ENCODE measurements around the gene DNAH2. TPM values are rescaled to one million over a fixed set of nuclear protein-coding genes. Genes with fewer than 3 reads are reported as not detected.

DNAH2 gene
- total and polyA plus RNA-seq, 9 donors, result 0.88 to 10.3 (median 2.5) TPM

DNA sequence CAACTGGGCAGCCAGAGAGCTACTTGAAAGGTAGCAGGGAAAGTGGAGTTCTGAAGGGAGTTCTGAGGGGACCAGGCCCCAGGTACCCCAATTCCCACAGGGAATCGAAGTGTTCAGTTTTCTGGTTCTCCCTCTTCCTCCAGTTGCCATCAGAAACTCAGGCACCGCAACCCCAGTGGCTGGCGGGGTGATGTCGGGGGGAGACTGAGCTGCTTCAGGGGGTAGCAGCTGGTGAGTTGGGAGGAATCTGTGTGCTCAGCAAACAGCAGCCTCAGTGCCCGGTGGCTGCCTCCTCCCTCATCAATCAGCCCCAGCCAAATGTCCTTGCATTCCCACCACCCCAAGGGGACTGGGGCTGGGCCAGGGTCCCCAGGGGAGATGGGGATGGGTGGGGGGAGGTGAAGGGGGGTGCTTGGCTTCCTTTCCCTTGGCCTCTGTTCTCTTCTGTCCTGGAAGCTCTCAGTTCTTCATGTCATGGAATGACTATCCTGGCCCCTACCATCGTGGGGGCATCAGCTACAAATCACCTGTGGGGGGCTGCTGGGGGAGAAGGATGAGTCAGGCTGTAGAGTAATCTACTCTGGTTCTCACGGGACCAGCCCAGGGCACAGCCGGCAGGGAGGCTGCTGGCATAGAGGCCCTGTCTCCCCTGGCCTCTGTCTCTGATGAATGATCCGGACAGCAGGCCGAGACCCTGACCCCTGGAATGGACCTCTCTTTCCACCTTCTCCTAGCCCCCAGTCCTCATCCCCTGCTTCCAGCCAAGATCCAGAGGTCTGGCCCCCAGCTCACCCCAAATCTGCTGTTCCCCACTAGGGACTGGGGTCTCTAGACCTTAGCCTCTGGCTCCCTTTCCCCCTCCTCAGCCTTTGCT, 2.6 kb upstream of the DNAH2 start:
- intact Hi-C loops (cut with DNase I), result no loop called here
- Histone ChIP-seq H3K4me1 (ENCODE audit: insufficient read depth) (peaks cover 3% of the 10 kb centered on the region), H3K4me3 (no peak overlapping the region), H3K27me3 (no peaks in the 10 kb centered on the region), H3K9me3 (no peaks in the 10 kb centered on the region), H3K36me3 (no peaks in the 10 kb centered on the region), H3K27ac (no peak overlapping the region)
- TF ChIP-seq, protein P1, sequence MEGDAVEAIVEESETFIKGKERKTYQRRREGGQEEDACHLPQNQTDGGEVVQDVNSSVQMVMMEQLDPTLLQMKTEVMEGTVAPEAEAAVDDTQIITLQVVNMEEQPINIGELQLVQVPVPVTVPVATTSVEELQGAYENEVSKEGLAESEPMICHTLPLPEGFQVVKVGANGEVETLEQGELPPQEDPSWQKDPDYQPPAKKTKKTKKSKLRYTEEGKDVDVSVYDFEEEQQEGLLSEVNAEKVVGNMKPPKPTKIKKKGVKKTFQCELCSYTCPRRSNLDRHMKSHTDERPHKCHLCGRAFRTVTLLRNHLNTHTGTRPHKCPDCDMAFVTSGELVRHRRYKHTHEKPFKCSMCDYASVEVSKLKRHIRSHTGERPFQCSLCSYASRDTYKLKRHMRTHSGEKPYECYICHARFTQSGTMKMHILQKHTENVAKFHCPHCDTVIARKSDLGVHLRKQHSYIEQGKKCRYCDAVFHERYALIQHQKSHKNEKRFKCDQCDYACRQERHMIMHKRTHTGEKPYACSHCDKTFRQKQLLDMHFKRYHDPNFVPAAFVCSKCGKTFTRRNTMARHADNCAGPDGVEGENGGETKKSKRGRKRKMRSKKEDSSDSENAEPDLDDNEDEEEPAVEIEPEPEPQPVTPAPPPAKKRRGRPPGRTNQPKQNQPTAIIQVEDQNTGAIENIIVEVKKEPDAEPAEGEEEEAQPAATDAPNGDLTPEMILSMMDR (IDR thresholded peaks at IDR 0.05), result no peak
- TF ChIP-seq EP300 (IDR thresholded peaks at IDR 0.05) (no peak), POLR2A (IDR thresholded peaks at IDR 0.05) (no peak)
- DNase-seq, result no peak
- WGBS, 3 donors, result 56 to 60% (median 59%) methylated on average over 10 of the region's 10 CpGs

- no peak overlapping the region for H3K27ac ChIP-seq
- TF ChIP-seq POLR2A (IDR thresholded peaks at IDR 0.05) (no peak), EP300 (IDR thresholded peaks at IDR 0.05) (no peak)
- TF ChIP-seq, protein P1 (IDR thresholded peaks at IDR 0.05), result no peak
- intact Hi-C loops (cut with DNase I), result no loop called here
- peak overlapping the region; percentile 46 for H3K4me3 ChIP-seq
- DNase-seq, result no peak
- no peaks in the 10 kb centered on the region for H3K9me3 ChIP-seq
- H3K36me3 ChIP-seq, result no peaks in the 10 kb centered on the region
- no peaks in the 10 kb centered on the region for H3K27me3 ChIP-seq
- peaks cover 3% of the 10 kb centered on the region for H3K4me1 ChIP-seq (ENCODE audit: insufficient read depth)
- WGBS, 3 donors, result 27 to 34% (median 32%) methylated on average over 20 of the region's 20 CpGs
These were observed 1.3 kb upstream of the DNAH2 start for GRCh38 chr17:7715936-7716886.

GRCh38 chr17:7717756-7718350, 309 bp downstream of the DNAH2 start:
- WGBS, 3 donors, result 5 to 6% (median 5%) methylated on average over 16 of the region's 16 CpGs
- Histone ChIP-seq H3K4me3 (peak overlapping the region; percentile 46), H3K27ac (no peak overlapping the region), H3K9me3 (no peaks in the 10 kb centered on the region), H3K27me3 (no peaks in the 10 kb centered on the region), H3K4me1 (ENCODE audit: insufficient read depth) (peaks cover 3% of the 10 kb centered on the region), H3K36me3 (no peaks in the 10 kb centered on the region)
- DNase-seq, result no peak
- no peak for TF ChIP-seq EP300 (IDR thresholded peaks at IDR 0.05)
- TF ChIP-seq, protein P1 (IDR thresholded peaks at IDR 0.05), result no peak
- TF ChIP-seq POLR2A (IDR thresholded peaks at IDR 0.05), result no peak
- intact Hi-C loops (cut with DNase I), result no loop called here

DNA sequence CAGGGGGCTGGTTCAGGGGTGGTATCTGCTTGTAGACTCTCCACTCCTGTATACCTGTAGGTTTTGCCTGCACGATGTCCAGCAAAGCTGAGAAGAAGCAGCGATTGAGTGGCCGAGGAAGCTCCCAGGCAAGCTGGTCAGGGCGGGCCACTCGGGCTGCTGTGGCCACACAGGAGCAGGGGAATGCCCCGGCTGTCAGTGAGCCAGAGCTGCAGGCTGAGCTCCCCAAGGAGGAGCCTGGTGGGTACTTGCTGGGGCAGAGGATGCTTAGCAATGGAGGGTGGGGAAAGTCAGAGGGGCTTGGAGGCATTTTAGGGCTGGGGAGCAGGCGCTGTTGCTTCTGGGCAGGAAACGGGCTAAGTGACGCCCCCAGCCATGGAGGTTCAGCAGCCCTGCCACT, 2.1 kb downstream of the DNAH2 start:
- Histone ChIP-seq H3K4me1 (ENCODE audit: insufficient read depth) (peaks cover 3% of the 10 kb centered on the region), H3K27ac (no peak overlapping the region), H3K9me3 (no peaks in the 10 kb centered on the region), H3K4me3 (no peak overlapping the region), H3K36me3 (no peaks in the 10 kb centered on the region), H3K27me3 (no peaks in the 10 kb centered on the region)
- no peak for DNase-seq
- TF ChIP-seq EP300 (IDR thresholded peaks at IDR 0.05) (no peak), POLR2A (IDR thresholded peaks at IDR 0.05) (no peak)
- TF ChIP-seq, protein P1 (IDR thresholded peaks at IDR 0.05), result no peak
- intact Hi-C loops (cut with DNase I), result no loop called here
- 69 to 73% (median 70%) methylated on average over 9 of the region's 9 CpGs for WGBS, 3 donors
